ENCODE measurements around the gene HOXA10.

- TF ChIP-seq, protein P1, sequence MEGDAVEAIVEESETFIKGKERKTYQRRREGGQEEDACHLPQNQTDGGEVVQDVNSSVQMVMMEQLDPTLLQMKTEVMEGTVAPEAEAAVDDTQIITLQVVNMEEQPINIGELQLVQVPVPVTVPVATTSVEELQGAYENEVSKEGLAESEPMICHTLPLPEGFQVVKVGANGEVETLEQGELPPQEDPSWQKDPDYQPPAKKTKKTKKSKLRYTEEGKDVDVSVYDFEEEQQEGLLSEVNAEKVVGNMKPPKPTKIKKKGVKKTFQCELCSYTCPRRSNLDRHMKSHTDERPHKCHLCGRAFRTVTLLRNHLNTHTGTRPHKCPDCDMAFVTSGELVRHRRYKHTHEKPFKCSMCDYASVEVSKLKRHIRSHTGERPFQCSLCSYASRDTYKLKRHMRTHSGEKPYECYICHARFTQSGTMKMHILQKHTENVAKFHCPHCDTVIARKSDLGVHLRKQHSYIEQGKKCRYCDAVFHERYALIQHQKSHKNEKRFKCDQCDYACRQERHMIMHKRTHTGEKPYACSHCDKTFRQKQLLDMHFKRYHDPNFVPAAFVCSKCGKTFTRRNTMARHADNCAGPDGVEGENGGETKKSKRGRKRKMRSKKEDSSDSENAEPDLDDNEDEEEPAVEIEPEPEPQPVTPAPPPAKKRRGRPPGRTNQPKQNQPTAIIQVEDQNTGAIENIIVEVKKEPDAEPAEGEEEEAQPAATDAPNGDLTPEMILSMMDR (IDR thresholded peaks at IDR 0.05 in 2 of 3, conservative IDR thresholded peaks at IDR 0.05 in 1 of 3; ENCODE audit: borderline replicate concordance in 1 of 3, insufficient read depth in 1 of 3, low read depth in 2 of 3, low read length in 2 of 3): no peak
- no peak for TF ChIP-seq MAX (IDR thresholded peaks at IDR 0.05)
- TF ChIP-seq POLR2A (IDR thresholded peaks at IDR 0.05; ENCODE audit: borderline replicate concordance, extremely low read depth, insufficient read depth, insufficient read length): no peak
- no peak for TF ChIP-seq RAD21 (IDR thresholded peaks at IDR 0.05; ENCODE audit: low read depth)
- no peak for TF ChIP-seq JUND (IDR thresholded peaks at IDR 0.05)
- TF ChIP-seq, protein P2, sequence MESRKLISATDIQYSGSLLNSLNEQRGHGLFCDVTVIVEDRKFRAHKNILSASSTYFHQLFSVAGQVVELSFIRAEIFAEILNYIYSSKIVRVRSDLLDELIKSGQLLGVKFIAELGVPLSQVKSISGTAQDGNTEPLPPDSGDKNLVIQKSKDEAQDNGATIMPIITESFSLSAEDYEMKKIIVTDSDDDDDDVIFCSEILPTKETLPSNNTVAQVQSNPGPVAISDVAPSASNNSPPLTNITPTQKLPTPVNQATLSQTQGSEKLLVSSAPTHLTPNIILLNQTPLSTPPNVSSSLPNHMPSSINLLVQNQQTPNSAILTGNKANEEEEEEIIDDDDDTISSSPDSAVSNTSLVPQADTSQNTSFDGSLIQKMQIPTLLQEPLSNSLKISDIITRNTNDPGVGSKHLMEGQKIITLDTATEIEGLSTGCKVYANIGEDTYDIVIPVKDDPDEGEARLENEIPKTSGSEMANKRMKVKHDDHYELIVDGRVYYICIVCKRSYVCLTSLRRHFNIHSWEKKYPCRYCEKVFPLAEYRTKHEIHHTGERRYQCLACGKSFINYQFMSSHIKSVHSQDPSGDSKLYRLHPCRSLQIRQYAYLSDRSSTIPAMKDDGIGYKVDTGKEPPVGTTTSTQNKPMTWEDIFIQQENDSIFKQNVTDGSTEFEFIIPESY (IDR thresholded peaks at IDR 0.05; ENCODE audit: extremely low read depth, insufficient replicate concordance, low read length): no peak
- no peak for TF ChIP-seq POLR2AphosphoS5 (IDR thresholded peaks at IDR 0.05; ENCODE audit: low read depth, low read length)
- TF ChIP-seq, protein P3, sequence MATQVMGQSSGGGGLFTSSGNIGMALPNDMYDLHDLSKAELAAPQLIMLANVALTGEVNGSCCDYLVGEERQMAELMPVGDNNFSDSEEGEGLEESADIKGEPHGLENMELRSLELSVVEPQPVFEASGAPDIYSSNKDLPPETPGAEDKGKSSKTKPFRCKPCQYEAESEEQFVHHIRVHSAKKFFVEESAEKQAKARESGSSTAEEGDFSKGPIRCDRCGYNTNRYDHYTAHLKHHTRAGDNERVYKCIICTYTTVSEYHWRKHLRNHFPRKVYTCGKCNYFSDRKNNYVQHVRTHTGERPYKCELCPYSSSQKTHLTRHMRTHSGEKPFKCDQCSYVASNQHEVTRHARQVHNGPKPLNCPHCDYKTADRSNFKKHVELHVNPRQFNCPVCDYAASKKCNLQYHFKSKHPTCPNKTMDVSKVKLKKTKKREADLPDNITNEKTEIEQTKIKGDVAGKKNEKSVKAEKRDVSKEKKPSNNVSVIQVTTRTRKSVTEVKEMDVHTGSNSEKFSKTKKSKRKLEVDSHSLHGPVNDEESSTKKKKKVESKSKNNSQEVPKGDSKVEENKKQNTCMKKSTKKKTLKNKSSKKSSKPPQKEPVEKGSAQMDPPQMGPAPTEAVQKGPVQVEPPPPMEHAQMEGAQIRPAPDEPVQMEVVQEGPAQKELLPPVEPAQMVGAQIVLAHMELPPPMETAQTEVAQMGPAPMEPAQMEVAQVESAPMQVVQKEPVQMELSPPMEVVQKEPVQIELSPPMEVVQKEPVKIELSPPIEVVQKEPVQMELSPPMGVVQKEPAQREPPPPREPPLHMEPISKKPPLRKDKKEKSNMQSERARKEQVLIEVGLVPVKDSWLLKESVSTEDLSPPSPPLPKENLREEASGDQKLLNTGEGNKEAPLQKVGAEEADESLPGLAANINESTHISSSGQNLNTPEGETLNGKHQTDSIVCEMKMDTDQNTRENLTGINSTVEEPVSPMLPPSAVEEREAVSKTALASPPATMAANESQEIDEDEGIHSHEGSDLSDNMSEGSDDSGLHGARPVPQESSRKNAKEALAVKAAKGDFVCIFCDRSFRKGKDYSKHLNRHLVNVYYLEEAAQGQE (IDR thresholded peaks at IDR 0.05; ENCODE audit: low read depth): no peak
- no peak for TF ChIP-seq EGR1 (IDR thresholded peaks at IDR 0.05; ENCODE audit: low read depth)
- no peak for TF ChIP-seq EZH2phosphoT487 (IDR thresholded peaks at IDR 0.05; ENCODE audit: borderline replicate concordance)
Observed at GRCh38 chr7:27197137-27198042, 23.3 kb upstream of the HOXA10 start.
